Caco-2 (cell line): ENCODE data around the gene PACS1. TPM values are rescaled to one million over a fixed set of nuclear protein-coding genes. Genes with fewer than 3 reads are reported as not detected.

ENCODE experiments used
- BruUV-seq: library from RNA; stranded (reverse); fragments of 400-500 nt; replicated peaks from 2 replicates; lab custom pipeline; 2021; lab: Mats Ljungman, UMichigan
- CTCF ChIA-PET: fragments of 300-600 bp; sonication (Branson Sonifier 250); formaldehyde crosslinking; loops from one replicate; lab custom pipeline; 2022; ENCODE audit warnings: antibody characterized with exemption; lab: Charles Lee
- POLR2A ChIA-PET: fragments of 300-600 bp; sonication (Branson Sonifier 250); formaldehyde crosslinking; loops from one replicate; lab custom pipeline; 2022; ENCODE audit warnings: antibody characterized with exemption; lab: Charles Lee
- DNase-seq, 2 experiments: peaks; one replicate each; pipeline versions ENCODE4 v3.0.0 to v3.0.0-alpha.2; 2020 to 2022
- H3K27me3 ChIP-seq: replicated peaks from 2 replicates; pipeline ENCODE4 v1.6.0; 2011; ENCODE audit warnings: low read length; ENCODE audit not compliant: control insufficient read depth, insufficient read depth
- H3K36me3 ChIP-seq: 2 replicates; pipeline ENCODE4 v1.5.1; 2011; ENCODE audit warnings: low read length; ENCODE audit not compliant: control insufficient read depth, insufficient read depth
- H3K4me1 ChIP-seq: fragments of 250-450 bp; sonication (Bioruptor Pico); 2 replicates; pipeline ENCODE4 v1.5.1; 2020; ENCODE audit warnings: mild to moderate bottlenecking
- H3K4me3 ChIP-seq: 2 replicates; pipeline ENCODE4 v1.5.1; 2011; ENCODE audit warnings: low read depth, mild to moderate bottlenecking, control low read depth, low read length
- H3K9me3 ChIP-seq: fragments of 250-450 bp; sonication (Bioruptor Pico); 2 replicates; pipeline ENCODE4 v1.5.1; 2020; ENCODE audit warnings: mild to moderate bottlenecking, moderate library complexity
- H3K27ac Mint-ChIP-seq: one replicate; pipeline ENCODE4 v1.8.0; 2022; ENCODE audit warnings: mixed read lengths; ENCODE audit not compliant: unreplicated experiment
- H3K27me3 Mint-ChIP-seq: one replicate; pipeline ENCODE4 v1.8.0; 2022; ENCODE audit warnings: mixed read lengths; ENCODE audit not compliant: insufficient read depth, unreplicated experiment
- H3K36me3 Mint-ChIP-seq: one replicate; pipeline ENCODE4 v1.8.0; 2022; ENCODE audit warnings: mild to moderate bottlenecking, mixed read lengths; ENCODE audit not compliant: insufficient read depth, unreplicated experiment
- H3K4me1 Mint-ChIP-seq: one replicate; pipeline ENCODE4 v1.8.0; 2022; ENCODE audit warnings: low read depth, mixed read lengths; ENCODE audit not compliant: unreplicated experiment
- H3K4me3 Mint-ChIP-seq: one replicate; pipeline ENCODE4 v1.8.0; 2022; ENCODE audit warnings: mild to moderate bottlenecking, moderate library complexity, mixed read lengths; ENCODE audit not compliant: unreplicated experiment
- H3K9me3 Mint-ChIP-seq: one replicate; pipeline ENCODE4 v1.8.0; 2022; ENCODE audit warnings: mixed read lengths; ENCODE audit not compliant: unreplicated experiment
- CTCF ChIP-seq, 2 experiments: fragments of 200-600 bp in 1 of 2; IDR thresholded peaks; 1 replicate in 1 of 2; 2 replicates in 1 of 2; pipeline versions ENCODE4 v1.5.1 to v1.8.0; 2011 to 2022; ENCODE audit warnings: antibody characterized with exemption in 1 of 2, control low read depth in 1 of 2, inconsistent platforms in 1 of 2, low read depth in 1 of 2, low read length in 1 of 2, mild to moderate bottlenecking in 1 of 2, moderate library complexity in 1 of 2; ENCODE audit not compliant: insufficient read depth in 1 of 2, severe bottlenecking in 1 of 2, unreplicated experiment in 1 of 2
- intact Hi-C: fragments of 100-400 bp; cut with micrococcal nuclease; formaldehyde crosslinking; loops from one replicate; pipeline ENCODE4 v1.10.0; 2022; ENCODE audit not compliant: unreplicated experiment
- total RNA-seq: library from RNA; stranded (reverse); gene quantifications from 2 replicates; pipeline ENCODE4 v1.2.3, GENCODE V29; 2022

PACS1 gene
- total RNA-seq, 1 experiment from 2014 or later, result 82.2 TPM

DNA sequence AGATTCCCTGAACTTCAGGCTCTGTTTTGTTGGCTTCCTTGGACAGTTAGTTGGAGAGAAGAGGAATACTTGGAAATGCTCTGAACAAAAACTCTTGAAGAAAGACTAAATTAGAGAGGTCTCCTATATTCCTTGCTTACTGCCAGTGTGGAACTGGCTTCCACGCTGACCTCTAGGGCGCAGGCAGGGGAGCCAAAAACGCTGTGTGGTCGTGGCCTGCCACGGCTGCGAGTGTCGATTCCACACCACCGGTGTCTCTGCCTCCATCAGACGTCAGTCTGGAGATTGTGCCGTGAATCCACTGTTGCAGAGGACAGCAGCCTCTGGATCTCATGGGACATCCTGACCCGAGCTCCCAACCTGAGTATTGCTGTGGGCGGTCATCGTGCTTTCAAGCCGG lies 160.9 kb downstream of the PACS1 start:
- no TSS peak for BruUV-seq
- no peaks in the 10 kb centered on the region; the same call in 1 of the 2 replicates for H3K36me3 ChIP-seq
- POLR2A ChIA-PET, result no interaction called here

GRCh38 chr11:66231561-66231960 lies 161.5 kb downstream of the PACS1 start:
- H3K9me3 ChIP-seq, result no peaks in the 10 kb centered on the region

More for the DNA sequence above, 160.9 kb downstream of the PACS1 start:
- TF ChIP-seq CTCF (IDR thresholded peaks at IDR 0.05; ENCODE audit: insufficient read depth in 1 of 2, low read depth in 1 of 2, low read length in 1 of 2, severe bottlenecking in 1 of 2, unreplicated experiment in 1 of 2), result no peak
- Mint-ChIP-seq H3K27me3 (no peaks in the 10 kb centered on the region), H3K4me3 (no peak overlapping the region), H3K9me3 (no peaks in the 10 kb centered on the region), H3K27ac (no peak overlapping the region), H3K4me1 (no peaks in the 10 kb centered on the region), H3K36me3 (peaks cover 77% of the 10 kb centered on the region)
- intact Hi-C loops, result no loop called here
- Histone ChIP-seq H3K27me3 (no peaks in the 10 kb centered on the region), H3K4me3 (no peak overlapping the region), H3K4me1 (no peaks in the 10 kb centered on the region), H3K9me3 (no peaks in the 10 kb centered on the region)
- no peak for DNase-seq
- CTCF ChIA-PET, result no interaction called here

DNA sequence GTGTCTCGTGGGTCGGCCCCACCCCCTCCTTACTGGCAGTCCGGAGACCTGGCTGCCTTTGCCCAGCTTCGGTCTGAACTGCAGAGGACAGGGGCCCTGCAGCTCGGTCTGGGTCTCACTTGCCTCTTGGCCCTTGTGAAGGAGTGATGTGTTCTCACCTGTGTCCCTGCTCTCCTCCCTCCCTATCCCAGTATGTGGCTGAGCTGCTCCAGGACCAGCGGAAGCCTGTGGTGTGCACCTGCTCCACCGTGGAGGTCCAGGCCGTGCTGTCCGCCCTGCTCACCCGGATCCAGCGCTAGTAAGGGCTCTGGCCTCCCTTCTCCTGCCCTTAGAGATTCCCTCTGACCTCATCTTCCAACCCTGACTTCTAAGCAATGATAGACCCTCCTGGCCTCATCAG lies 162.7 kb downstream of the PACS1 start:
- intact Hi-C loops, result no loop called here
- Mint-ChIP-seq H3K9me3 (no peaks in the 10 kb centered on the region), H3K27me3 (no peaks in the 10 kb centered on the region), H3K4me1 (no peaks in the 10 kb centered on the region), H3K4me3 (no peak overlapping the region), H3K36me3 (peaks cover 74% of the 10 kb centered on the region), H3K27ac (no peak overlapping the region)
- POLR2A ChIA-PET, result no interaction called here
- no peak overlapping the region for H3K4me3 ChIP-seq
- H3K4me1 ChIP-seq, result no peaks in the 10 kb centered on the region
- no peak for TF ChIP-seq CTCF (IDR thresholded peaks at IDR 0.05; ENCODE audit: insufficient read depth in 1 of 2, low read depth in 1 of 2, low read length in 1 of 2, severe bottlenecking in 1 of 2, unreplicated experiment in 1 of 2)
- CTCF ChIA-PET, result no interaction called here
- no TSS peak for BruUV-seq
- H3K36me3 ChIP-seq, result no peaks in the 10 kb centered on the region; the same call in 1 of the 2 replicates
- H3K9me3 ChIP-seq, result no peaks in the 10 kb centered on the region
- no peaks in the 10 kb centered on the region for H3K27me3 ChIP-seq
- DNase-seq, result no peak

More at GRCh38 chr11:66231561-66231960, 161.5 kb downstream of the PACS1 start:
- POLR2A ChIA-PET, result no interaction called here
- no peaks in the 10 kb centered on the region for H3K9me3 Mint-ChIP-seq
- CTCF ChIA-PET, result no interaction called here
- TF ChIP-seq CTCF (IDR thresholded peaks at IDR 0.05; ENCODE audit: insufficient read depth in 1 of 2, low read depth in 1 of 2, low read length in 1 of 2, severe bottlenecking in 1 of 2, unreplicated experiment in 1 of 2), result no peak
- H3K4me1 ChIP-seq, result no peaks in the 10 kb centered on the region
- intact Hi-C loops, result no loop called here
- H3K36me3 Mint-ChIP-seq, result peaks cover 74% of the 10 kb centered on the region
- no peak overlapping the region for H3K27ac Mint-ChIP-seq
- H3K4me3 Mint-ChIP-seq, result no peak overlapping the region
- no peak for DNase-seq
- no TSS peak for BruUV-seq
- no peaks in the 10 kb centered on the region for H3K27me3 ChIP-seq
- no peak overlapping the region for H3K4me3 ChIP-seq
- H3K27me3 Mint-ChIP-seq, result no peaks in the 10 kb centered on the region
- no peaks in the 10 kb centered on the region; the same call in 1 of the 2 replicates for H3K36me3 ChIP-seq
- H3K4me1 Mint-ChIP-seq, result no peaks in the 10 kb centered on the region
